ENCODE data around the gene CEP128.

The CEP128 gene

DNA sequence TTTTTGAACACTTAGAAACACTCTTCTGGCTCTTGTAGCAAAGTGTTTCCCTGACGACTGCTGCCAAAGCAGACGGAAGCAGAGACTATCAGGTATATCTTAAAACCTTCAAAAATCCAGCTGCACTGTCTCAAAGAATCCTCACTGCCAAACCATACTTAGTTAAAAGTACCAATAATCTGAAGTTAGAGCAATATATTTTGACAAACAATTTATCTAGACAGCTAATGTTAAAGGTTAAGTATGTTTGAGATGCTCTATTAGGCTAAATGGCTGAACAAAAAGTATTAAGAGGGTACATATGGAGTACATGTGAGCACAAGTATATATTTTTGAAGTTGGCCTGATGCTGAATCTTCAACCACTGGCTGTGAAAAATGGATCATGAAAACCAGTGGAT is 398.3 kb downstream of the CEP128 start:
- DNase-seq (ENCODE audit: low read depth), result no peak

DNA sequence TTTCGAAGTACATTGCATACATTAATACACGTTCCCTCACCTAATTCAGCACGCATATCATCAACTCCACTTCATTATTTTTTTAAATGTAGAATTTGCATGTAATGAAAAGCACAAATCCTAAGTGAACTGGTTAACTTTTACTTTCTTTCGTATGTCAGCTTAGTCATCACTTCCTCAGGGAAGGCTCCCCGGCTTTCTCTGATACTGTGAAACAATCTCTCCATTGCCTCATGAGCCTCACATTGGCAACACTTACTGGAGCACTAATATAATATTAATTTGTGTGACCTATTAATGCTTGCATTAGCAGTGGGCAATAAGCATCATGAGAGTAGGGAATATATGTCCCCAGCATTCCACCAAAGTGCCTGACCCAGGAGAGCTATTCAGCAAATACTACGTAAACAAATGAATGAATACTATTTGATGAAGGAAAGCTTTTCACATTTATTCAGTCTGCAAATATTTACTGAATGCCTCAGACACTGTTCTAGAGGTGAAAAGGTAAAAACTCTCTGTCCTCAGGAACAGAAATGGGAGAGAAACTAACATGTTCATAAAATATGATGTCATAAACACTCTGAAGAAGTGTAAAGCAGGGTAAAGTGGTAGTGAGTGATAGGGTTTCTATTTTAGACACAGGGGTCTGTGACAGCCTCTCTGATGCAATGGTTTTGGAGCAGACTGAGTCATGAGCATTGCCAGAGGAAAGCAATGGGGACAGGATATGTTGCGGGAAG is 402.7 kb downstream of the CEP128 start:
- no peak for DNase-seq (ENCODE audit: low read depth)

DNA sequence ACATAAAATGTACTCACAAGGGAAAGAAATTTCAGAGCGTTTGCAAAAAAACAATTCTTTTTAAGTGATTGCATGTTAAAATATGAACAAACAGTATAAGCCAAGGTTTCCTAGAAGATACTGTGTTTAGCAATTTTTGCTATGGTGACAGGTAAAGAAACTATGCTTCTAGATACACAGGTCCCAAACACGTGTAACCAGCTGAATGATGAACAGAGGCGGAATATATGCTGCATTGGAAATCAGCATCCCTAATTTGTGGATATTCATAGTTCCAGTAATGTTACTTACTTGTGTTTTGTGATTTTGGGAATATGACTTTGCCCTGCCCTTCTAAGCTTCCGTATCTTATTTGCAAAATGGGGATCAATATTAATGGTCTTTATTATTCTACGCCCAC is 403.9 kb downstream of the CEP128 start:
- DNase-seq (ENCODE audit: low read depth), result no peak

DNA sequence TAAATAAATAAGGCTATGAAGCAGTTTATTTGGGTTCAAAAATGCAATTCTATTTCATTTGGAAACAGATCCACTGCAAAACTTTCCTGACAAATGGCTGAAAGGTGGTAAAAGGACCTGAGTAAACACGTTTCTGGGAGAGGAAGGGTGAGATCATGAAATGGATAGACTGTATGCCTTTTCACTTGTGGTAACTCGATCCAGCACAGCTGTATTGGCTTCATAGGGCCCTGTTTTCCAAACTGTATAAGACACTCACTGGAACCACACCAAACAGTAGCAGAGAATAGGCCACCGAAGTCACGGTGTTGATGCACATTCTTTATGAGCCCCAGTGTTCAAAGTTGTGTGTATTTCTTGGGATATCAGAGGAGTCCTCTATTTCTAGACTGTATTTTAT is 405.1 kb downstream of the CEP128 start:
- no peak for DNase-seq (ENCODE audit: low read depth)

DNA sequence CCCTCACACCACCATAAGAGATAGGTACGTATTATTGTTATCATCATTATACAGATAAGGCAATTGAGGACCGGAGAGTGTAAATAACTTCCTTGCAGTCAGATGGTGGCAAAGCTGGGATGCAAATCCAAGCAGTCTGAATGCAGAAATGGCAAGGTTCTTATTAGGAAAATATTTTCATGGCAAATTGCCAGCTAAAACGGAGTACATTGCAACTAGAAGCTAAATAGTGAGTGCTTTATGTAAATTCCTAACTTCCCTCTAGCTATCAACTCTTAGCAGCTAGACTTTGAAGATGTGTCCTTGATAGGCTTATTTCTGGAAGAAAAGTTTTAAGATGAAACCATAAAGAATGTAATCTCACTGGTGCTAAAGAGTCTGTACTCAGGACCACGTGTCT is 406.4 kb downstream of the CEP128 start:
- no peak for DNase-seq (ENCODE audit: low read depth)

DNA sequence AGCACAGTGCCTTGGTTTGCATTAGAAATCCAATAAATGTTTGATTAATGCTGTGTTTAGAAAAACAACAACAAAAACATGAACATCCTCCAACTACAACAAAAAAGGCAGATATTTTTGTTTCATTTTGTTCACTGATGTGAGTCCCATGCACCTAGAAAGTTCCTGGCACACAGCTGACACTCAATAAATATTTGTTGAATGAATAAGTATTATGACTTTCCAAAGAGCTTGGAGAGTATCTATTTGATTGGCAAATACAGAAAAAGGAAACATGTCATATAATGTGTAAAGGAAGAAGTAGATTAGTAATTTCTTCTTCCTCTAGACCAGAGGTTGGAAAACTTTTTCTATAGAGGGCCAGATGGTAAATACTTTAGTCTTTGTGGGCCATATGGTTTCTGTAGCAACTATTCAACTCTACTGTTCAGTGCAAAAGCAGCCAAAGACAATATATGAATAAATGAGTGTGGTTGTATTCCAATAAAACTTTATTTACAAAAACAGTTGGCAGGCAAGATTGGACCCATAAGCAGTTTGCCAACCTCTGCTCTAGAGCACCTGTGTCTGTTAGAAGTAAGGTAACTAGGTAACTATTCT is 417.9 kb downstream of the CEP128 start:
- no peak for DNase-seq (ENCODE audit: low read depth)

DNA sequence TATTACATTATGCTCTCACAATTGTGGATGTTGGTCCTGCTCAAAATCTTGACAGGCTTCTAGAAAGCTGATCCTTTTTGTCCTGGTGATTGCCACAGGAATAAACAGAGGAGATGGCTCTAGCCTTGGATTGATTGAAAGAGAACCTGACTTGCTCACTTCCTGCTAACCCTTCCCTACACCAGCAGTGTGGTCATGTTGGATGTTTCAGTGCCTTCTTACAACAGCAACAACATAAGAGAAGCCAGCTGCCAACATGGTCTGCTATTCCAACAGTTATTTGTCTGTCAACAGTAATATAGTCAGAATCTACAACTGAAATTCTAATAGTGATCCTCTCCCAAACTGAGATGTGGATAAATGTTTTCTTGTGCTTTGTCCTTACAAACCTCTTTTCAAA is 418.6 kb downstream of the CEP128 start:
- no peak for DNase-seq (ENCODE audit: low read depth)

DNA sequence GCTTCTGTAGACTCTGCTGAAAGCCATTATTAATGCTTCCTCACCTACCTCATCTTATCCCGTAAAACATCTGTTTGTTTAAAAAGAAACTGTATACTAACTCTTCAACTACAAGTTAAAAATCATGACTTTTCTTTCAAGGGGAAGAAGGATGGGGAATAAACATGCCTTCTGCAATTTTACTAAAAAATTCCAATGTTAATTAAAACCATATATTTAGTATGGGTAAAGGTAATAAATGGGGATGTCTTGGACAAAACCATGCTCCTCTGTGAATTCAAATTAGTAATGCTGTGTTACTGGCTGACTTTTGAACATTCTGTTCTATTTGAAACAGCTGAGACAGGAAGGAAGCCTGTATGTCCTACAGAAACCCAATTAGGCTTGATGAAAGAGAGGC is 419.1 kb downstream of the CEP128 start:
- no peak for DNase-seq (ENCODE audit: low read depth)

DNA sequence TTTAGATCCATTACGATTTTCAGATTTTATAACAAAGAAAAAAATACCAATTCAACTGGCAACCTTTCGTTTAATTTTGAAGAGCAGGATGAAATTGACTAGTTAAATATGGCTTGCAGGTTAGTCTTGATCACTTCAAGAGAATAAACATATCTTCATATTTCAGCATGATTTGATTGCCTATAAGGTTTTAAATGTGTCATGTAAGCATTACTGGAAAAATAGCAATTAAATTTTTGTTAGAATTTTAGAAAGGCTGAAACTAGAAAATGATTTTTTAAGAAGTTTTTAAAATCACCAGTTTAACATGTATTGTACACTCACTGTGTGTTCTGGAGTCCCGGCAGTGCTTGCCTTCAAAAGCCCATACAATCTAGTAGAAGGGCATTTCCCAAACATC is 420.1 kb downstream of the CEP128 start:
- DNase-seq (ENCODE audit: low read depth), result no peak

DNA sequence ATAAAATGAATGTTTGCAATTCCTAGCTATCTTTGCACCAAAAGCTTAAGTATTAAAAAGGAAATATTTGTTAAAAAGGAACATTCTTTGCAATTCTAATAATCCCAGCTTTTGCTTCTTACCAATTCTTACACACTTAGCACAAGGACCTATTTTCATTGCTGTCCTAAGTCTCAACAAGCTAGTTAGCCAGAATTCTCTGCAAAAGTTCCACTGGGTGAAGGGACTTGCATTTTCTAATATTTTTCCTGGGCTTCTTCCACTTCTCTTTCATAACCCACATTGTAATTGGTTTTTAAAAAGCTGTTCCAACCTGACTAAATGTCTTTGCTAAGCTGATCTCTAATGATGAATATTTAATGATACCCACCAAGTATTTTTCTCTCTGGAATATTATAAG is 422.5 kb downstream of the CEP128 start:
- no peak for DNase-seq (ENCODE audit: low read depth)

DNA sequence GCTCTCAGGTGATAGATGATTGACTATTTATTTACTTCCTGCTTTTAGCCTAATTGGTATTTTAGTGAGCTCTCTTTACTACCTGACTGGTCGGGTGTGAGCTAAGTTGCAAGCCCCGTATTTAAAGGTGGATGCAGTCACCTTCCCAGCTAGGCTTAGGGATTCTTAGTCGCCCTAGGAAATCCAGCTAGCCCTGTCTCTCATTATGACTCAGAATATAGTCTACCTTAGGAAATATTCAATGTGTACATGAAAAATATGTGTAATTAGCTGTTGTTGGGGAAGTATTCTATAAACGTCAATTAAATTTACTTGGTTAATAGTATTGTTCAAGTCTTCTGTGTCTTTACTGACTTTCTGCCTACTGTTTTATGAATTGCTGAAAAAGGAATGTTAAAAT is 423.4 kb downstream of the CEP128 start:
- DNase-seq (ENCODE audit: low read depth), result no peak

DNA sequence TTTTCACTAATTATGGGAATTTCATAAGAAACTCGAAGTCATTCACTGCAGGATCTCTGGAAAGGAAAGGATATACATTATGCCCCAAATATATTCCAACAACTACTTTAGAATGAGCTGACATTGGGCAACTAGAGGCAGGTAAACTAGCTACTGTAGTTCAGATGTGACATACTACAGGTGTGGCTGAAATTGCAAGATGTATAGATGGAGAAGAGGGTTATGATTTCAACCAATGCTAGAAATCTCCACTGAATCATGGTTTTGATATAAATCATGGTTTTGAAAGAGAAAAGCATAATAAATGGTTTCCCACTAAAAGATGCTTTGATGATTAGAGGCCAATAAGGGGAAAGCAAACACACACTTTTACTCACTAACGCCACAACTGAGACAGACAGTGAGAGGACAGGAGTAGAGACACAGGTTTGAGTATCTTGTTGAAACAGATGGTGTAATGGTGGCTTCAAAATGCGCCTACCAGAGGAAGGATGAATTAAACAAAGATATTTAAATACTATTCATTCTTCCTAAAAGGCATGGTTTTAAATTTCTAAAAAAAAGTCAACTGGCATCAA is 434.2 kb downstream of the CEP128 start:
- no peak for DNase-seq (ENCODE audit: low read depth)

DNA sequence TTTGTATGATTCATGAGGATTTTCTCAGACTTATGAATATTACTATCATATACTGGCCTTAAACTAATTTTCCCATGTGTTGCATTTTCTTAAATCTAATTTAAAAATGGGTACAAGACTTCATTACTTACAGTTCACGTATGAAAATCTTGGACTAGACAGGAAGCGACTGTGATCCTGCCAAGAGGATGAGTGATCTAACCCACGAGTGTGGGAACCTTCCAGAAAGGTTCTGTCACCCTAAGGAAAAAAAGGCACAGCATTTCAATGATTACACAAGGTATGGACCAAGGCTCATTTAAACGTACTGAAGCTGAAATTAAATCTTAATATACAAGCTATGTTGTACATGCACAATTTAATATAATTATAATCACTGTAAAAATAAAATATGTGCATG is 436.8 kb downstream of the CEP128 start:
- no peak for DNase-seq (ENCODE audit: low read depth)

DNA sequence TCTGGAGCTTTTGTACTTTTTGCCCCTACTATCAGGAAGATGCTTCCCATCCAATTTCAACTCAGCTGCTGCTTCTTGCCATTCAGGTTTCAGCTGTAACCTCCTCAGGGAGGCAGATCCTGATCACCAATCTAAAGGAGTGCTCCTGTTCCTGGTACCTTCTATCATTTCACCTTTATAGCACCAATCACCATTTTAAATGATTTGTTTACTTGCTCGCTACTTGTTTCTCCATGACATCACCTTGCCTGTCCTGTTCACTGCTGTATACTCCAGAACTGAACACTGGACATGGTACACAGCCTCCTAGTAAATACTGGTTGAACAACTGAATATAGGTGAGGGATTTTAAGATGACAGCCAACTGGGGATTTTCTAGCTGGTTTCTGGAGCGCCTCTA is 443.0 kb downstream of the CEP128 start:
- no peak for DNase-seq (ENCODE audit: low read depth)

DNA sequence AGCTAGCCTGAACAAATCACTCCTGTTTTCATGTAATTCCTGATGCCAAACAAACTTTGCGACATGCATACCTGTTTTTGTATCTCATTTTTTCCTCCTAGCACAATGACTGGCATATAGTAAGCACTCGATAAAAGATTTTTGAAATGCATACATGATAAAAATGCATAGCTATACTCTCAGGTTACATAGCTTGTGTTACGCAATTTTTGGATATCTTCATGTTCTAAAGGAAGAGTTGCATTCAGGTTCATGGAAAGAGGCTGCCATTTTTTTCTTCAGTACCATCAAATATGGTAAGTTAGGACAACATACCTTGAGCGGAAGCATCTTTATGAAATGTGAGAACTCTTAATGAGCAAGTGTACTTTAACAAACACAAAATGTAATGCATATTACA is 445.4 kb downstream of the CEP128 start:
- no peak for DNase-seq (ENCODE audit: low read depth)

DNA sequence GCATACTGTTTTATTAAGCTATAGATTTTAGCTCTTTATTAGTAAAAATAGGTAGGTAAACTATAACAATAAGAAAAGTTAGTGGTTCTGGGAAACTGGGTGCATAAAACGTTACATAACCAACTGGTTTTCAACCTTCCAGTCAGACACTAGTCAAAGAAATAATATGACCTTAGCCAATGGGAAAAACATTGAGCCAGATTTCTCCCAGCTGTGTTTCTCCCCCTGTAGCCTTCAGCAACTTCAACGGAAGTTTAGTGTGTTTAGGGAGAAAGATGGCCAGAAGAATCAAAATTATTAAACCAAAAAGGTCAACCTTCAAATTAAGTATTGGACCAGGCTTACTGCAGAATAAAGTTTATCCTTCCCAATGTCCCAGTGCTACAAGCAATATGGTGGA is 446.8 kb downstream of the CEP128 start:
- no peak for DNase-seq (ENCODE audit: low read depth)

DNA sequence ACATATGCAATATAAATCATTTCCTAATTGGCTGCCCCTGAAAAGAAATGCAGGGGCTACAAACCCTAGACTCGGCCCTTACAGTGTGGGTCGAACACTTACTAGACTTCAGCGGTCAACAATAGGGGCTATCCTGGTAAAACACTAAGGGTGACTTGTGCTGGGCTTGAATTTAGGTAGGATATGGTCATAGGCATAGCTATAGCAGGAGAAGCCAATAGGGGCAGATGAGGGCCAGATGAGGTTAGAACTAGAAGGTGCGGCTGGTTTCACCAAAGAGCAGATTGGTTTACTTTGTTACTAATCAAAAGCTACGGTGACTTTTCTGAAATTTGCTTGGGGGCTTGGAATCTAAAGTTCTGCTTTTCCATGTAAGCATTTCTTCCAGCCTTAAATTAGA is 447.9 kb downstream of the CEP128 start:
- DNase-seq (ENCODE audit: low read depth), result no peak

DNA sequence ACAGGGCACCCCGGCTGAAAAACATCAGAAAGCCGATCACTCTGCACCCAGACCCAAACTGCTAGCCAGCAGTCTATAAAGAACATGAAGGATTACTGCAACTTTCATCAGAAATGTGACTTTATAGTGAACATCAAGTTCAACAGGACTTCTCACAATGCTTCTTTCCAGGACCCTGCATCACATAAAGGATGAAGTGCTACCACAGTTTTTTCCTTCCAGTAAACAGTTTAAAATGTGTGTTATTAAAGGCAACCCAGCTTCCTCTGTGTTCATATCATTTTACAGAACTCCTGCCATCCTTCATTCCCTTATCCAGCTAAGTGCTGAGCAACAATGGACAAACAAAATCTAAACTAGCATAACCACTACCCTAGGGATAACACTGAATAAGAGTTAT is 449.9 kb downstream of the CEP128 start:
- DNase-seq (ENCODE audit: low read depth), result no peak

DNA sequence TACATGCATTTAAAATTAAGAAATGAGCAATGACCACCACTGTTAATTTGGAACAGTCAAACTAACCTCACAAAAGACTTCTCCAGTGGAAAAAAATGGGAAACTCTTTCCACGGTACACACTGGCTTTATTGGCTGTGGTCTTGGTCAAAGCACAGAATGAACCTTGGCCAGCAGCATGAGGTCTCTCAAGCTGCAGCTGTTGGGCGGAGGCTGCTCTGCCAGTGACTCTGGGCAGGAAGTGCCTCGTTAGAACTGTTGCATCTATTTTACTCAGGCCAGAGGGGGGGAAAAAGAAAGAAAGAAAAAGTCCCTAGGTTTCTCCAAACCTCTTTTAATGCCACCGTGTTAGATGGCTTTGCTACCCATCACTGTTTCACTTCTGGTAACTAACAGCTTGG is 450.4 kb downstream of the CEP128 start:
- DNase-seq (ENCODE audit: low read depth), result no peak

DNA sequence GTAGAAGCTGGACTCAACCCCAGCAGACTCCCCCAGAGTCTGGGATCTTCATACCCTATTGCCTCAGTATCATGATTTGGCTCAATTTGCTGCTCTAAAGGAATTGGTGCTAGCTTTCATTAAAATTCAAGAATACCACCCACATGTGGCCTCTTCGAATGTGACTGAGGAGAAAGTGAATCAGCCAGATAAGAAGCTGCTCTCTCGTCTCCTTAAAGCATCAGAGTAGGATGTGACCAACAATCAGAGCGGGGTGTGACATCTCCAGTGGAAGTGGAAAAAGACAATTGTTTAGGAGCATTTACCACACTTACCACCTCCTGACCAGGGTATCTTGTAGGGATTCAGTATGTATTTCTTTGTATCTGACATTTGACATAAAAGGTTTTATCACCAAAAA is 452.0 kb downstream of the CEP128 start:
- DNase-seq (ENCODE audit: low read depth), result no peak

DNA sequence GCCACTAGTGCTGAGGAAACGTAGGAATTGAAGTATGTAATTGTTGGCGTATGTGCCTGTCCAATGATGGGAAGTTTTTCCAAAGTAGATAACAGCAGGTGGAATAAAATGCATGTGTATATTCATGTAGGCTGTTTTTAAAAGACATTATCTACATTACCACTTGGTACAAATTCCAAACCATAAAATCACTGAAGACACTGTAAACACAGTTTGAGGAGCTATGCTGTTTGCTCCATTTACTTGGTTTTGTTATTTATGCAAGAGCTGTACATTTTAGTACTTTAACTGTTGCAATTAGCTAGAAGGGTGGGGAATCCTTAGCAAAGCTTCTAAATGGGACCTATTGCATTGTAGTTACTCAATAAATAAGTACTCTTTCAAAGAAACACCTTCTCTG is 455.8 kb downstream of the CEP128 start:
- DNase-seq (ENCODE audit: low read depth), result no peak

DNA sequence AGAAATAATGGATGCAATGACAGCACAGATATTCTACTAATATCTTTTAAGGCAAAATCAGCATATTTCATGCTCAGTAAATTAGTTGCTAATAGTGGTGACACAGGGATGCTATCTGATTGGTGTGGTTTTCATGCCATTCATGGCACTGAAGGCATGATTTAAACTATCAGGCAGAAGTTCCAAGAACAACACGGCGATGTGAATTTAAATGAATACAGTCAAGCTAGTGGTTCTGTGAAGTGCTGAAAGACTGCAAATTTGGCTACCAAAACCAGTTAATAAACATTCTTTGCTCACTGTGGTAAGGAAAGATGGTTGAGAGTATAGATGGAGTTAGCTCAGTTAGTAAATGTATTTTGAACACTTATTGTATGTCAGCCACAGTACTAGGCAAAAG is 458.2 kb downstream of the CEP128 start:
- DNase-seq (ENCODE audit: low read depth), result no peak

DNA sequence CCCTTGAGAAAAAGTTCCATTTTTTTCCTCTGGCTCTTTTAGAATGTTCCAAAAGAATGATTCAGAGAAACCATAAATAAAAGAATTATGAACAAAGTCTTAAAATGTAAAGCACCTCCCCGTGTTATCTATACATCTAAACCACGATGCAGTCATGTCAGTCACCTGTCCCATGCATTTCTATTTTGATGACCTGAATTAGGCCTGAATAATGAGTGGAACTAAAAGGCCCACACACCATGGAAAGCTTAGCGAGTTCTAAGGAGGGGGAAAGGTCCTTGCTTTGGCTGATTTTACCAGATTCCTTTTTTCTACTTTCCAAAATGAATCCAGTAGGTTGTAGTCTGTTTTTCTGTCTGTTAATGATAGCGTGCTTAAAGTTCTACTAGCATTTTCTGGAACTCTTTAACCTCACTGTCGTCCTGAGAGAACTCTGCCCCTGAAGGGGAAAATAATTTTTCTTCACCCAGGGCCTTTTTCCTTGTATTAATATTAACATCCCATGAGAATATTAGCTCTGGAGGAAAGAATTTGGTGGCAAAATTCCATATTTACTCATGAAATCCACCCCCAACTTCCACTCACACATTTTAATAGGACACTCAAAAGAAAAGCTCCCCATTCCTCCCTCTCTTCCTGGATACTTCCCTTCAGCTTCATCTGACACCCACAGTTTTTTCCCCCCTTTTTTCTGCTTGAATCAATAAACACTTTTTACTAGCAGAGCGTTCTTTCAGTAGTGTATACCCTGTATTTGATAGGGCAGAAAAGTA is 464.0 kb downstream of the CEP128 start:
- no peak for DNase-seq (ENCODE audit: low read depth)
